Measurements from ENCODE around the gene INO80C.
"Not testable (repeated sequence)": the region's sequence is repeated elsewhere in the genome, so short reads cannot be mapped to it uniquely, and the experiment has no call there.

The INO80C gene

DNA sequence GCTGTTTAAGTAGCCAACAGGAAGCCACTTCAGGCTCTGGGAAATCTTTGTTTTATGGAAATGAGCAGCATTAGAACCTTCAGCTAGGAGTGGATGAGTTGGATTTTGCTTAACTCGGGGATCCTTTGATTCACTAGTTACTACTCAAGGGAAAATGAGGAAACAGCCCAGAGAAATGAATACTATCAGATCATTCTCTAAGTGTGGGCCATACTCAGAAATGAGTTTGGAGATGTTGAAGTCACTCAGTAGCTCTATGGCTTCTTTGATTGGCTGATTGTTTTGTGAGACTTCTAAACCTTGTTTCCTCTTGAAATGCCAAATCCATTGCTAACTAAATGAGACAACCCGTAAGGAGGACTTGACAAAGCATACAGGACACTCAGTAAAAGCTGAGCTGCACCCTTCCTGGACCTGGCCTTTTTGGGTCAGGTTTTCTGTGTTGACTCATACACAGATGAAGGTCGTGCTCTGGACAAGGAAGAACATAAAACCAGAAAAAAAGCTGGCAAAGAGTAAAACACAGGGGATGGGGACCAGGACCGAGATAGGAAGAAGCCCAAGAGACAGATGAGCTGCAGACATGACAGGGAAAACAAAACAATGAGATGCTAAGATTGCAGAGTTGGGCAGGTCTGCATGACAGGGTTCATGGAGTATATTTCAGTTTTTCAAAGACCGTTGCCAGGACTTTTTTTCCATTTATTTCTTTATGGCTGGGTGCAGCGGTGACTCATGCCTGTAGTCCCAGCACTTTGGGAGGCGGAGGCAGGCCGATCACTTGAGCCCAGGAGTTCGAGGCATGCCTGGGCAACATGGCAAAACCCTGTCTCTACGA lies 41.6 kb downstream of the INO80C start:
- TF ChIP-seq EZH2phosphoT487 (IDR thresholded peaks at IDR 0.05; ENCODE audit: low read depth), result no peak
- TF ChIP-seq, protein P1, sequence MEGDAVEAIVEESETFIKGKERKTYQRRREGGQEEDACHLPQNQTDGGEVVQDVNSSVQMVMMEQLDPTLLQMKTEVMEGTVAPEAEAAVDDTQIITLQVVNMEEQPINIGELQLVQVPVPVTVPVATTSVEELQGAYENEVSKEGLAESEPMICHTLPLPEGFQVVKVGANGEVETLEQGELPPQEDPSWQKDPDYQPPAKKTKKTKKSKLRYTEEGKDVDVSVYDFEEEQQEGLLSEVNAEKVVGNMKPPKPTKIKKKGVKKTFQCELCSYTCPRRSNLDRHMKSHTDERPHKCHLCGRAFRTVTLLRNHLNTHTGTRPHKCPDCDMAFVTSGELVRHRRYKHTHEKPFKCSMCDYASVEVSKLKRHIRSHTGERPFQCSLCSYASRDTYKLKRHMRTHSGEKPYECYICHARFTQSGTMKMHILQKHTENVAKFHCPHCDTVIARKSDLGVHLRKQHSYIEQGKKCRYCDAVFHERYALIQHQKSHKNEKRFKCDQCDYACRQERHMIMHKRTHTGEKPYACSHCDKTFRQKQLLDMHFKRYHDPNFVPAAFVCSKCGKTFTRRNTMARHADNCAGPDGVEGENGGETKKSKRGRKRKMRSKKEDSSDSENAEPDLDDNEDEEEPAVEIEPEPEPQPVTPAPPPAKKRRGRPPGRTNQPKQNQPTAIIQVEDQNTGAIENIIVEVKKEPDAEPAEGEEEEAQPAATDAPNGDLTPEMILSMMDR (IDR thresholded peaks at IDR 0.05; ENCODE audit: low read depth, low read length), result no peak

DNA sequence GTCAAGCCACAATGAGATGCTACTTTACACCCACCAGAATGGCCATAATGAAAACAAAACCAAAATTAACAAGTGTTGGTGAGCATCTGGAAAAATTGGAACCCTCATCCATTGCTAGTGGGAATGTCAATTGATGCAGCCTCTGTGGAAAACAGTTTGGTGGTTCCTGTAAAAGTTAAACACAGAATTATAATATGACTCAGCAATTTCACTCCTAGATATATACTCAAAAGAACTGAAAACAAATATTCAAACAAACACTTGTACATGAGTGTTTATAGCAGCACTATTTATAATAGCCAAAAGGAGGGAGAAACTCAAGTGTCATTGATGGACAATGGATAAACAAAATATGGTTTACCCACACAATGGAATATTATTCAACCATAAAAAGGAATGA lies 43.0 kb downstream of the INO80C start:
- Histone ChIP-seq H3K4me3 (ENCODE audit: low read length) (no peak overlapping the region), H4K20me1 (ENCODE audit: insufficient read depth, low read length) (no peaks in the 10 kb centered on the region), H2AFZ (ENCODE audit: low read depth, low read length) (no peak overlapping the region), H3K36me3 (replicated peaks; ENCODE audit: low read depth, low read length) (no peaks in the 10 kb centered on the region), H3K9ac (ENCODE audit: low read length) (no peak overlapping the region), H3K4me2 (ENCODE audit: low read length) (no peak overlapping the region), H3K4me1 (ENCODE audit: low read length) (peaks cover 4% of the 10 kb centered on the region; the same call in 1 of the 2 replicates), H3K27ac (ENCODE audit: low read length) (no peak overlapping the region), H3K79me2 (ENCODE audit: low read length) (no peaks in the 10 kb centered on the region), H3K9me3 (ENCODE audit: insufficient read depth, low read length) (no peaks in the 10 kb centered on the region), H3K27me3 (ENCODE audit: low read depth, low read length) (no peaks in the 10 kb centered on the region)
- TF ChIP-seq EZH2phosphoT487 (IDR thresholded peaks at IDR 0.05; ENCODE audit: low read depth), result no peak
- TF ChIP-seq, protein P1 (IDR thresholded peaks at IDR 0.05; ENCODE audit: low read depth, low read length), result no peak

More for the DNA sequence above, 41.6 kb downstream of the INO80C start:
- H3K9me3 ChIP-seq (ENCODE audit: insufficient read depth, low read length), result no peaks in the 10 kb centered on the region
- H3K9ac ChIP-seq (ENCODE audit: low read length), result no peak overlapping the region
- no peak overlapping the region for H3K4me2 ChIP-seq (ENCODE audit: low read length)
- H3K4me1 ChIP-seq (ENCODE audit: low read length), result peaks cover 6% of the 10 kb centered on the region
- H3K36me3 ChIP-seq (replicated peaks; ENCODE audit: low read depth, low read length), result no peaks in the 10 kb centered on the region
- H3K4me3 ChIP-seq (ENCODE audit: low read length), result no peak overlapping the region
- H3K27me3 ChIP-seq (ENCODE audit: low read depth, low read length), result no peaks in the 10 kb centered on the region
- H3K79me2 ChIP-seq (ENCODE audit: low read length), result no peaks in the 10 kb centered on the region
- no peaks in the 10 kb centered on the region for H4K20me1 ChIP-seq (ENCODE audit: insufficient read depth, low read length)
- H2AFZ ChIP-seq (ENCODE audit: low read depth, low read length), result no peak overlapping the region
- H3K27ac ChIP-seq (ENCODE audit: low read length), result no peak overlapping the region

DNA sequence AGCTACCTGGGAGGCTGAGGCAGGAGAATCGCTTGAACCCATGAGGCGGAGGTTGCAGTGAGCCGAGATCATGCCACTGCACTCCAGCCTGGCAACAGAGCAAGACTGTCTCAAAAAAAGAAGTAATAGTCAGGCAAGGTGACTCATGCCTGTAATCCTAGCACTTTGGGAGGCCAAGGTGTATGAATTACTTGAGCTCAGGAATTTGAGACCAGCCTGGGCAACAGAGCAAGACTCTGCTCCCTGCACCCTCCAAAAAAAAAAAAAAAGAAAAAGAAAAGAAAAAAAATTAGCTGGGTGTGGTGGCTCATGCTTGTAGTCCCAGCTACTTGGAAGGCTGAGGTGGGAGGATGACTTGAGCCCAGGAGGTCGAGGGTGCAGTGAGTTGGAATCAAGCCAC lies 44.7 kb downstream of the INO80C start:
- H3K4me2 ChIP-seq (ENCODE audit: low read length), result not testable (repeated sequence)

DNA sequence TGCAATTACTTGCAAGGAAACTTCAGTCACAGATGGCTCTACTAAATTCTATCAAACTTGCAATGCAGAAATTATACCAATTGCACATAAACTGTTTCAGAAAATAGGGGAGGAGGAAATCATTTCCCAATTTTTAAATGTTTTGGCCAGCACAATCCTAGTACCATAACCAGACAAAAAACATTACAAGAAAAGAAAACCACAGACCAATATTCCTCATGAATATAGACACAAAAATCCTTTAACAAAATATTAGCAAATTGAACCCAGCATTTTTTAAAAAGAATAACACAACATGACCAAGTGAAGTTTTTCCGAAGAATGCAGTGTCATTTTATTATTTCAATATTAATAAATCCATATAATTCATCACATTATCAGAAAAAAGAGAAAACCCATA lies 45.8 kb downstream of the INO80C start:
- H2AFZ ChIP-seq (ENCODE audit: low read depth, low read length), result no peak overlapping the region
- H3K9me3 ChIP-seq (ENCODE audit: insufficient read depth, low read length), result no peaks in the 10 kb centered on the region
- H3K9ac ChIP-seq (ENCODE audit: low read length), result no peak overlapping the region
- no peaks in the 10 kb centered on the region for H3K4me1 ChIP-seq (ENCODE audit: low read length)
- no peaks in the 10 kb centered on the region for H4K20me1 ChIP-seq (ENCODE audit: insufficient read depth, low read length)
- no peaks in the 10 kb centered on the region for H3K27me3 ChIP-seq (ENCODE audit: low read depth, low read length)
- no peak overlapping the region for H3K4me3 ChIP-seq (ENCODE audit: low read length)
- TF ChIP-seq, protein P1 (IDR thresholded peaks at IDR 0.05; ENCODE audit: low read depth, low read length), result no peak
- TF ChIP-seq EZH2phosphoT487 (IDR thresholded peaks at IDR 0.05; ENCODE audit: low read depth), result no peak
- H3K4me2 ChIP-seq (ENCODE audit: low read length), result no peak overlapping the region
- no peak overlapping the region for H3K27ac ChIP-seq (ENCODE audit: low read length)
- H3K79me2 ChIP-seq (ENCODE audit: low read length), result no peaks in the 10 kb centered on the region
- H3K36me3 ChIP-seq (replicated peaks; ENCODE audit: low read depth, low read length), result no peaks in the 10 kb centered on the region

More for the DNA sequence above, 44.7 kb downstream of the INO80C start:
- H2AFZ ChIP-seq (ENCODE audit: low read depth, low read length); H4K20me1 ChIP-seq (ENCODE audit: insufficient read depth, low read length); H3K4me3 ChIP-seq (ENCODE audit: low read length); H3K27me3 ChIP-seq (ENCODE audit: low read depth, low read length); H3K9ac ChIP-seq (ENCODE audit: low read length); H3K27ac ChIP-seq (ENCODE audit: low read length); H3K9me3 ChIP-seq (ENCODE audit: insufficient read depth, low read length); H3K79me2 ChIP-seq (ENCODE audit: low read length); H3K4me1 ChIP-seq (ENCODE audit: low read length); H3K36me3 ChIP-seq (replicated peaks; ENCODE audit: low read depth, low read length): not testable (repeated sequence)
